Measurements from ENCODE around the gene LIPH. TPM values are rescaled to one million over a fixed set of nuclear protein-coding genes. Genes with fewer than 3 reads are reported as not detected.
"Not testable (repeated sequence)": the region's sequence is repeated elsewhere in the genome, so short reads cannot be mapped to it uniquely, and the experiment has no call there.

Gene LIPH
- 0.27 TPM for polyA plus RNA-seq (ENCODE audit: insufficient read length)

DNA sequence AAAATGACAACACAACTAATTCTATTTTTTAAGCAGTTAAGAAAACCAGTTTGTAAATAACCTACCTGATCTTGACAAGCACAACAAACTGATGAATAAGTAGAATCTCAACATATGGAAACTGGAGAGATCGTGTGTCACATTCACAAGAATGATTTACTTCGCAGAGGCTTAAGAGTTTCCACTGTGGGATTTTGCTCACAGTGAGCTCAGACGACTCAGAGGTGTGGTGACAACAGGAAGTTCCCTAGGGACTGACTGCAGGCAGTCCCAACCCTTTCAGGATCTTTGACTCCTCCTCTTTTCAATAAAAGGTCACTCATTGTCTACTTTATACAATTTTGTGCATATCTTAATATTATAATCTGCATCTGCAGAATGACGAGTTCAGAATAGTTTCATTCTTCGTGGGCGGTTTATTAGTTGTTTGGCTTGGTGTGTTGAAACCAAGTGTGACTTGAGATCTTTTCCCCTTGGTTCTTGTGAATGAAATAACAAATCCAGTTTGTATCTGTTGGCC lies at the start of gene LIPH:
Gene LIPH, minus strand, starts transcription at position 231 of the 520 bp plus-strand sequence. Its CDS starts 117 bp downstream, at position 114.
- DNase-seq (ENCODE audit: low read depth), result no peak

DNA sequence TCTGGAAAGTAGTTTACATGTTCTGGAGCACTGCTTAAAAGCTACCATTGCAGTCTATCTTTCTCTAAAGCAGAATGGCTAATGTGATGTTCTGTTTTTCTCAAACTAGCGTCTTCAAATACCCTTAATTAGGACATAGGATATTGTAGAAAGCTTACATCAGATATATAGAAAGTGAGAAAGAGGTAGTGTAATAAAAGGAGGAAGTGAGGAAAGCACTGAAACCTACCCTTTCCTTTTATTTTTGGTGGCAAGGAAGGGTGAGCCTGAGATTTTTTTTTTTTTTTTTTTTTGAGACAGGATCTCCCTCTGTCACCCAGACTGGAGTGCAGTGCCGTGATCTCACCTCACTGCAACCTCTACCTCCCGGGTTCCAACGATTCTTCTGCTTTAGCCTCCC lies 43.1 kb upstream of the LIPH start:
- no peak for DNase-seq (ENCODE audit: low read depth)

DNA sequence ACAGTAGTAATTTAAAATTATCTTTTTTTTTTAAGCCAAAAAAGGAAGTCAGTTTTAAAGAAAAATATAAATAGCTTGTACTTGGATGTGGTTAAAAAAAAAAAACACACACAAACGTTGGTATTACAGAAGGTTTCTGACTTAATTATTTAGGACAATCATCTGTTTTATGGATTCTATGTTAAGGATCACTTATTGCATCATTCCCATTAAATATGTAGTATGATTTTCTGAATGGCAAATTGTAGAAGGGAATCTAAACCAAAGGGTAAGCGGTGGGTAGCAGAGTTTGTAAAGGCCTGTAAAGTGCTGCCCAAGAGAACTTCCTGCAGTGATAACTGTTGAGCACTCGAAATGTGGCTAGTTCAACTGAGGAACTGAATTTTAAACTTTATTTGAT lies 41.7 kb upstream of the LIPH start:
- DNase-seq (ENCODE audit: low read depth), result no peak

DNA sequence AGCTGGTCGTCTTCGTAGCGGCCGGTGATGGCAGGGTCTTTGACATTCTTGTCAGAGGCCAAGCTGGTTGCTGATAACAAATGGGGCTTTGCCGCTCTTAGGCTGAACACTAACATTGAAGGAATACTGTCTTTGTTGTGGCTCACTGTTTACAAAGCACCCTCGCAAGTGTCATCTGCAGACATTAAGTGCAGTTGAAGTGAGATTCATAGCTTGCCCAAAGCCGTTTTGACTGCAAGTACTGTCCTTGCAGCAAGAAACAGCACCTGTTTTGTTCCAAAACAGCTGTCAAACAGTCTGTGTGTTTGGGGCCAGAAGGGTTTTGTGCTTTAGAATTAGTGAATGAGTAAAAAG lies 34.3 kb upstream of the LIPH start:
- peak; percentile 11 for DNase-seq (ENCODE audit: low read depth)

DNA sequence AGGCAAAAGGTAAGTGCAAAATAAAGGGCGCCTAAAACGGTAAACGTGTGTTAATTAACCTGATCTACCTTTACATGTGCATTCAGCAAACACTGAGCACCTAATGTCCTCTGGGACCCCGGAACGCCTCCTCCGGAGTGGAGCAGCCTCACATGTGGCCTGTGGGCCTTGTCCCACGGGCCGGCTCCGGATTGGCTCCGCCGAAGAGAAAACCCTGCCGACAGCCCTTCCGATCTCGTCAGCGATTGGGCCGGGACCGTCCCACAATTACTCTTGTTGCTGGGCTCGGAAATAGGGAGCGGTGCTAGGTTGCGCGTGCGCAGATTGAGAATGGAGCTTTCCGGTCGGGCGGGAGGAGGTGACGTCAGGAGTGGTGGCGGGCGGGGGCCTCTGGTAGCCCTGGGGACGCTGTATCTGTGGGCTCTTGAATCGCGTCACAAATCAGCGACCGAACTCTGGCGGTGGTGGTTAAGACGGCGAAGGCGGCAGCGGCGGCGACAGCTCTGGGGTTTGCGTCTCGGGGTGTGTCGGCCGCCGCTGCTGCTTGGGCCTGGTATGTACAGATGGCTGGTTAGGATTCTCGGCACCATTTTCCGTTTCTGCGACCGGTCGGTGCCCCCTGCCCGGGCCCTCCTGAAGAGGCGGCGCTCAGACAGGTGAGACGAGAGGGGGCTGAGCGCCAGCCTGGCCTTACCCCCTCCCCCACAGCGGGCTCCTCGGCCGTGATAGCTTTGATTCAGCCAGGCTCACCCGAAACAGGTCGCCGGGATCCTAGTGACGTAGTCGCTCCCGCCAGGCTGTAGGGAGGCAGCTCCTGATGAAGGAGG lies 33.7 kb upstream of the LIPH start, which contains the start of gene SENP2:
Gene SENP2, plus strand, starts transcription at position 437 of the 827 bp plus-strand sequence. Its CDS starts 119 bp downstream, at position 556.
- DNase-seq (ENCODE audit: low read depth), result peak; percentile 97

DNA sequence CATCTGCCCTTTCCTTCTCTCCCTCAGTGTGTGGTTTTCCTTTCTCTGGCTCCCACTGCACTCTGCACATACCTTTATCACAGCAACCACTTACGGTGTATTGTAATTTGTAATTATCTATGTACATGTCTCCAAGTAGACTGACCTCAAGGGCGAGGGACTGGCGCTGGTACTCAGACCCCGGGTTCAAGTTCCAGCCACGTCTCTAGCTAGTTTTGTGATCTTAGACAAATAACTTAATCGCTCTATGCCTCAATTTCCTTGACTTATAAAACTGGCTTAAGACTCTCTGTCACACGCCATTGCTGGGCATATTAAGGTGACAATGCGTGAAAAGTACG lies 33.1 kb upstream of the LIPH start:
- no peak for DNase-seq (ENCODE audit: low read depth)

DNA sequence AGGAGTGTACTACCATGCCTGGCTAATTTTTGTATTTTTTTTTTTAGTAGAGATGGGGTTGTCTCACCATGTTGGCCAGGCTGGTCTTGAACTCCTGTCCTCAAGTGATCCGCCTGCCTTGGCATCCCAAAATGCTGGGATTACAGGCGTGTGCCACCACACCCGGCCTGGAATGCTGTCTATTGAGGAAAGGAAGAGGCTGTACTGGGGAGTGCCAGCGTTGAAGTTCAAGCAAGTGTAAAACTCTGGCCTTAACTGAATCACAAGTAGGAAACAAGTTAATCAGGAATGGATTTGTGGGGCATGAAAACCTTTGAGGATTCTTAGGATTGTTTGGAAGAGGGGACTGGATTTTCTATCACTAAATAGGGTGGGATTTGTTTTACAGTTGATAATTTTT lies 32.3 kb upstream of the LIPH start:
- no peak for DNase-seq (ENCODE audit: low read depth)

DNA sequence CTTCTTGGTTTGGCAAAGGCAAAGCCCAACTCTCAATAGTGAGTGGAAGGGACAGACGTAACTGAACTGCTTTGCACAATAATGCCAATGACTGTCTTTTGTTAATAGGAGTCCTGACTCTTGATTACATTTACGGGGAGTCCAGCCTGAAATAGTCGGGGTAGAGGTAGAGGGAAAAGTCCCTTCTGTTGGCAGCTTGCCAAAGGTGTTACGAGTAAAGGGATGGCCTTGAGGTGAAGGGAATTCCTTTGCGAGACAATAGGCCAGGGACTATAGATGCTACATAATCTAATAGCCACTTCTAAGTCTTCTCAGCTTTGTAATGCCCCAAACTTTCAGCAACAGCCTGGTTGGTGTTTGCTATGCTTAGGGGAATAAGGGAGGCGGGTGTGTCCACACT lies 31.5 kb upstream of the LIPH start:
- no peak for DNase-seq (ENCODE audit: low read depth)

DNA sequence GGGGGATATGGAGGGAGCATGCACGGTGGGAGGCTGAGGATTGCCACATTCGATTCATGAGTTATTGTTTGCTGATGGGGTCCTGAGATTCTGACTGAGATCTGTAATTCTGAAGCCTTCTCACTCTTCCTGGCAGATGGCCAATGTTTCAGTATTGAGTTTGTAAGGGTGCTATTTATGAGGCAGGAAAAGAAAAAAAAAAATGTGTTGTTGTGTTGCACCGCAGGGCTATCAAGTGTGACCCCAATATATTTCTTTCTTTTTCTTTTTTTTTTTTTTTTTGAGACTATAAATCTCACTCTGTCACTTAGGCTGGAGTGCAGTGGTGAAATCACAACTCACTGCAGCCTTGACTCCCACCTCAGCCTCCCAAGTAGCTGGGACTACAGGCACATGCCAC lies 30.5 kb upstream of the LIPH start:
- no peak for DNase-seq (ENCODE audit: low read depth)

DNA sequence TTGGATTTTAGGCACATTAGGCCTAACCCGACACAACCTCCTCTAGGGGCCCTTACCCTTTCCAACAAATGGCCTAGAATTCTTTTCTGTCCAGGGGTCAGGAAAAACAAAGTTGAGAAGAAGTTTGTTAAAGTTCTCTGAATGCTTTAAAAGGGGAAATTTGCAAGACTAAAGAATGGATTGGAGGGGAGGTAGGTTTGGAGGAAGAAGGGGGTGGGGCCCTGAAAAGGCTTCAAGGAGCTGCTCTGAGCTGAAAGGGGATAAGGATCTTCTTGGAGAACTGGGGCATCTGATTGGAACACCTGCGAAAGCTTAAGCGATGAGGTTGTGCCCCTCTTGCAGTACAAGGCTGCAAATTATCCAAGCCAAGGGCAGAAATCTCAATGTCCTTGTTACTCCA lies 29.8 kb upstream of the LIPH start:
- no peak for DNase-seq (ENCODE audit: low read depth)

DNA sequence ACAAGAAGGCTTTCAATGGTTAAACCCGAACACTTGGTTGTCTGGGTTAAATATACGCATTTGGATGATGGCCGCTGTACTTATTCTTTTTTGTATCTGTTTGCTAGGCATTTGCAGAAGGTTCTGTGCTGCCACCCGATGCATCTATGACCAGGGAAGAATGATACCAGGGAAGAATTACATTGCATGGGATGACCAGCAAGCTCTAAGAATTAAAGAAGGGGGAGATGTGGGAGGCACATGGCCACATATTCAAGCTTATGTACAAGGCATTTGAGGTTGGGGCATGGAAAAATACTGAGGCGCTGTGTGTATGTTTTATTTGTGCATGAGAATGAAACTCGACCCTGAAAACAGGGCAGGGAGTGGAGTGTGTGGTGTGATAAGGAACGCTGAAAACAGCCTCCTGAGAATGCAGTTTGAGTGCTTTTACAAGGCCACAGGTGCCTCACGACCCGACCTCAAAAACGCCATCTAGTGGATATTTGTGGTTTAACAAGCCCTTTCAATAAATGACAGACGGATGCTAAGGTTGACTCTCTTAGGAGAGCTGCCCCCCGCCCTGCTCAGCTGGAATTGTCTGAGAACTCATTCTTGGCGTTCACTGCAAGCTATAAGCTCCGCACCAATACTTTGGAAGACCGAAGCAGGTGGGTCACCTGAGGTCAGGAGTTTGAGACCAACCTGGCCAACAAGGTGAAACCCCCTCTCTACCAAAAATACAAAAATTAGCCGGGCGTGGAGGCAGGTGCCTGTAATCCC lies 22.9 kb upstream of the LIPH start:
- not testable (repeated sequence) for DNase-seq (ENCODE audit: low read depth)

DNA sequence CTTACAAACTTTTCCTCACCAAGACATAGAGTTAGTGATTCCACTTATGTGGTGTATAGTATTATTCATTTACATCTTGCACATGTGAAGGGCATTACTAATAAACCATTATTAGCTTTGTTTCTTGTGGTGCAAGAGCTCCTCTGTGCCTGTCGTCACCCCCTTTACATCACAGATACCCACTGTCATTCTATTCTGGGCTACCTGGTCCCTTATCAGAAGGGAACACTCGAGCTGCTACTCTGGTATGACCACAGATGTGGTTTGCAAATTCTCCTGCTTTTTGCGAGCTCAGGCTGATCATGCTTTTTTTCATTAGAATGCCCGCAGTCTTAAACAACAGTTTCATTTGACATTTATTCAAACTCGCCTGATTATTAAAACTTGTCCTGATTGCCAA lies 19.8 kb upstream of the LIPH start:
- DNase-seq (ENCODE audit: low read depth), result no peak

DNA sequence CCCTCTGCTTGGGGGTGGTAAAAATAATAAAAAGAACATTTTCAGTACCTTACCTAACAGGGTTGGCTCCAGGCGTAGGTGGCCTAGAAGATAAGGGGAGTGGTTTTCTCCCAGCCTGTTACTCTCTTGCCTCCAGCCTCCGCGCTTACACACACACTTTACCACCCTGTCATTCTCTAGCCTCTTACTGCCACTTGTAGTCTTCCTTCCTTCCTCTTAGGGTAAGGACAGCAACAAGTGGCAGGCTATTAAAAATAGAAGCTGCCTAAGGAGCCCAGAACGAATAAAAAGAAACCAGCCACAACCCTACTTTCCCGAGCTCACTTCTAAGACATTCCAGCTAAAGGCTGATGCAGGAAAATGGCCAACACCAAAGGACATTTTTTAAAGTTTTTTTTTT lies 9.6 kb upstream of the LIPH start:
- DNase-seq (ENCODE audit: low read depth), result no peak

DNA sequence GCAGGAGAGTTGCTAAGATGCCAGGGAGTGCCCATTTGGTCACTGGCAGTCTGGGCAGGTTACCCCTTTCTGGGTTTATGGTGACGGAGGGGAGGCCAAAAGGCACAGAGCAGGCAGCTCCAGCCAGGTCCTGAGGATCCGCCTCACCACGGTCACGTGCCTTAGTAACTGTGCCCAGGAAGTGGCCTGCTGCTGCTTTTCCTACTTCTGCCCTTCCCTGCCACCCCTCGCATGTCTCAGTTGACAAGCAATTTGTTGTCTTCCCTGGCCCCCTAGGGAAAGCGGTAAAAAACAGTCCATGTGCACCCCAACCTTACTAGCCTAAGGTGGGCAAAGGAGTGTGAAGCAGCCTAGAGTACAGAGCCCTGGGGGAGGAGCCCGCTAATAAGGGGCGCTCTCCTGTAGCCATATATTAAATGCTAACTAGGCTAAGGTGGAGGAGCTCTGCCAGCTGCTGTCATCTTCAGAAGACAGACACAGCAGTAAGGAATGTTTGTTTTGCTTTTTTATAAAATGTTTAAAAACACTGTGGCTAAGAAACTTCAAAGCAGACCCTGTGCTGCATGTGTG lies 9.1 kb upstream of the LIPH start:
- DNase-seq (ENCODE audit: low read depth), result no peak

DNA sequence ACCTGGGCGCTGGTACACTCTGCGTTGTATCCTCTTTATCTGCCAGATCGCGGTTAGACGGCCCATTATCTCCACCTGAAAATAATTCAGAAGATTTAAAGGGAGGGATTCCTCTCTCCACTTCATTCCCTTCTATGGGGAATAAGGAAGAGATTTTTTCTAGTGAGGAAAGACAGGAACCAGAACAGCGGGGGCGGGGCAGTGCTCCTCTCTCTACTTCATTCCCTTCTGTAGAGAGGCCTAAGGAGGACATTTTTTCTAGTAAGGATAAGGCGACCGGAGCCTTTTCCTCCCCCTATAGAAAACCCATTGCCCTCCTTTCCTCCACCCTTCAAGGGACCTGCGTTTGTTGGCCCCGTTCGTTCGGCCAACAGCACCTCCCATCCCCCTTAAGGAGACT lies 8.3 kb upstream of the LIPH start:
- no peak for DNase-seq (ENCODE audit: low read depth)

DNA sequence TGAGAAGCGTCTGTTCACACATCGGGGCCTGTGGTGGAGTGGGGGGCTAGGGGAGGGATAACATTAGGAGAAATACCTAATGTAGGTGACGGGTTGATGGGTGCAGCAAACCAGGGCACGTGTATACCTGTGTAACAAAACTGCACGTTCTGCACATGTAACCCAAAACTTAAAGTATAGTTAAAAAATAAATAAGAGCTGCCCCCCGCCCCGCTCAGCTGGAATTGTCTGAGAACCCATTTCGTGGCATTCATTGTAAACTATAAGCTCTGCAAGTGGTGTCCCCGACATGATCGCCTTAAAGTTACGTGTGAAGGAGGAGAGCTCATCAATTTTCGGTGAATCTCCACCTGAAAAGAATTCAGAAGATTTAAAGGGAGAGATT lies 7.3 kb upstream of the LIPH start:
- no peak for DNase-seq (ENCODE audit: low read depth)

DNA sequence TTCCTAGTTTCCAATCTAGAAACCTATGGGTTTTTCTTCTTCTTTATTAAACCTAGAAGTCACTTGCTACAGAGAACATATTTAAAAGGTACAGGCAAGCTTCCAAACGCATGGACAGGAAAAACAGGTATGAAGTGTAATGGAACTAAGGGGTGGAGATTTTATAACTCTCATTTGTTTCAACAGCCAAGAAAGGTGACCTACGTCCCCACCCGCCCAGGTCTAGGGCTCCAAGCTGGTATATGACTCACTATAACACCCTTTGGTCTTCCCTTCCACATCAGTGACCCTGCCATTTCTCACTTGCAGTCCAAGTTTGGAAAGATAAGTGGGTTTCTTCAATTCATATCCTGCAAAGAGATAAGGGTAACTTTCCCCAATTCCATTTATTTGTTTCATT lies 6.0 kb upstream of the LIPH start:
- no peak for DNase-seq (ENCODE audit: low read depth)

DNA sequence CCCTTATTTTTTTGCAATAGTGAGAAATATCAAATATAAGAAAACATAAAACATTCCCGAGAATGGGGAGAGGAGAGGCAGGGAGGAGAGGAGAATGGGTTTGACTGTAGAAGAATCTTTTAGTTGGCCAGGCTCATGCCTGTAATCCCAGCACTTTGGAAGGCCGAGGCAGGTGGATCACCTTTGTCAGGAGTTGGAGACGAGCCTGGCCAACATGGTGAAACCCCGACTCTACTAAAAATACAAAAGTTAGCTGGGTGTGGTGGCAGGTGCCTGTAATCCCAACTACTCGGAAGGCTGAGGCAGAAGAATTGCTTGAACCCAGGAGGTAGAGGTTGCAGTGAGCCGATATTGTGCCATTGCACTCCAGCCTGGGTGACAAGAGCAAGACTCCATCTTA lies 4.3 kb upstream of the LIPH start:
- not testable (repeated sequence) for DNase-seq (ENCODE audit: low read depth)

DNA sequence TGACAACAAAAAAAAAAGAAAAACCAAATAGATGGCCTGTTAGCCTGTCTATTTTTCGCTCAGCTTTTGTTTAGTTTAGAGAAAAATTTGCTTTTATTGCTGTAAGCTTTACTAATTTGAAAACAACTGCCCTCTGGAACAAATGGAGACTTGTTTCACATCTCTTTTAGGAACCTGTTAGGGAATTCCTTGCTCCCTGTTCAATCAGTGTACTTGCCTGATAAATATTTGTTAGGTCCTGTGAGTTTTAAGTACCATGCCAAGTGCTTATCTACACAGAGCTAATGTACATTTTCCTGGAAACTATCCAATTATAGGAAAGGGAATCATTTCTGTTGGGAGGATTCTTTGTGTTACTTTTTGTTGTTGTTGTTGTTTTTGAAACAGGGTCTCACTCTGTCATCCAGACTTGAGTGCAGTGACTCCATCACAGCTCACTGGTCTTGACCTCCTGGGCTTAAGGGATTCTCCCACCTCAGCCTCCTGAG lies 3.5 kb upstream of the LIPH start:
- no peak for DNase-seq (ENCODE audit: low read depth)

DNA sequence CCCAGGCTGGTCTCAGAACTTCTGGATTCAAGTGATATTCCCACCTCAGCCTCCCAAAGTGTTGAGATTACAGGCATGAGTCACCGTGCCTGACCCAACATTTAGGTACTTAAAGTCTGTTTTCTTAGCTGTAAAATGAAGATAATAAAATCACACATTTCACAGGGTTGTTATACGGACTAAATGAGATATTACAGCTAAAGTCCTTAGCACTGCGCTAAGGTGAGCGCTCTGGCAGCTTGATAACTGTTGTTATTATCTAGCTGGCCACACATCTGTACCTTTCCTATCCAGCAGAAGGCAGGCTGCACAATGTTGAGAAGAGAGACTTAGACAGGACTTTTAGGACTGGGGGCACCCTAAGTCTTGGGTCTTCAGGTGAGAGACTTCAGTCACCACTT lies 2.7 kb upstream of the LIPH start:
- DNase-seq (ENCODE audit: low read depth), result no peak

DNA sequence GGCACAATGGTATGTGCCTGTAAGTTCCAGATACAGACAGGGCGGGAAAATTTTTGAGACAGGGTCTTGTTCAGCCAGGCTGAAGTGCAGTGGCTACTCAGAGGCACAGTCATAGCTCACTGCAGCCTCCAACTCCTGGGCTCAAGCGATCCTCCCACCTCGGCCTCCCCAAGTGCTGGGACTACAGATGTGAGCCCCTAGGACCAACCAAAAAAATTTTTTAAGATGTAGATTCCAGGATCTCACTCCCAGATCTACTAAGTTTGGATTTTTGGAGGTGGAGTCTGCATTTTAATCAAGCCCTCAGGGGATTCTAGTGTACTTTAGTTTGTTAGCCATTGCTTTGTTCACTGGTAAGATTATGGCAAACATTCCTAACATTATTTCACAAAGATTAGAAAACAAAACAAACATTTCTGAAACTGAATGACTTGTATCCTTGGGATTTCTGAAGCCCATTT lies 2.7 kb downstream of the LIPH start:
- no peak for DNase-seq (ENCODE audit: low read depth)

DNA sequence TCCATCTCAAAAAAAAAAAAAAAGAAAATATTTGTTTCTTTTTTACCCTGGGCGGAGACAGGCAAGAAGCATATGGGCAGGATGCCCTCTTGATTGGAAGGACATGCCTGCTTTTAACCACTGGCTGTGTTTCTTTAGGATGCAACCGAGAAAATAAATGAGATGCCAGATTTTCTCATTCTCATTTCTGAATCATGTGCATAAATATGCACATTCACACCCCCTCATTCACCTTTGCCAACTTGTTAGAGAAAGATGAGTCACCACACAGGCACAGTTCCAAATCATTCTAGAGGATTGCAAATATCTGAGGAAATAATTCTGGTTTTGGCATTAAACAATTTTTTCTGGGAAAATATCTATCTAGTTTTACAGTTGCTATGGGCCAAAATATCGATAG lies 3.3 kb downstream of the LIPH start:
- peak; percentile 63 for DNase-seq (ENCODE audit: low read depth)
